TTC549 (cell line): ENCODE data around the gene PER3.
A peak's percentile ranks its signal among the peaks of the same experiment; 100 is the strongest.
"Not testable (repeated sequence)": the region's sequence is repeated elsewhere in the genome, so short reads cannot be mapped to it uniquely, and the experiment has no call there.

ENCODE experiments used
- FAIRE-seq: peaks from 2 replicates; lab custom pipeline; 2012; peaks lifted over from hg19 to GRCh38; lab: Jason Lieb, UNC

The PER3 gene

DNA sequence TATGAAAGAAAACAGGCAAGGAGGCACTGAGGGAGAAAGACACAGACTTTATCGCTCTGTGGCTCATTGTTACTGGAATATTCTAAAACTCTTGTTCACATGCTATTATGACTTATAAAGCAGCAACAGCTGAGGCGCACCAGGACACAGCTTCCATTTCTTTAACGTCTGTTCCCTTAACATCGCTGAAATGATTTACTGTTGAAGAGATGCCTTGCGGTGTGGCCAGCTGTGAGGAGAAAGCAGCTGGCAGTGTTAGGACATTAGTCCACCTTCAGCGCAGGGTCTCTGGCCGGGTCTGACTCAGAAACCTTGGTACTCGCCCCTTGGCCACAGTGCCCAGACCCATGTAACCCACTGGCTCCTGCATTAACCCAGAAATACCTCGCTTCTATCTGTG lies 3.1 kb upstream of the PER3 start:
- FAIRE-seq, result no peak

DNA sequence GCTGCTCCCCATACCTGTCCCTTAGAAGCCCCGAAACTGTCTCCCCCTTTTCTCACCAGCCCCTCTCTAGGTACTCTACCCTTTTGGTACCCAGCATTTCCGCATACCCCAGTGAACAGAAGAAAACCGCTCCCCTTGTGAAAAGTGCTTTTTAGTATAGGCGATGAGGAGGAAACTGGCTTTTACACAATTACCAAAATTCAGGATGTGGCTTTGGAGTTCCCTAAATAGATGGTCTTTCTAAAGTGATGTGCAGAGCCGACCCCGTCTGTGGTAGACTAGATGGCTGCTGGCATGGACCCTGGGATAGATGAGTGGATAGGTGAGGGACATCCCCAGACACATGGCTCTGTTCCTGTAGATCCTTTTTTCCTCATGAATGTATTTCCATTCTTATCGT lies 2.6 kb upstream of the PER3 start:
- no peak for FAIRE-seq

DNA sequence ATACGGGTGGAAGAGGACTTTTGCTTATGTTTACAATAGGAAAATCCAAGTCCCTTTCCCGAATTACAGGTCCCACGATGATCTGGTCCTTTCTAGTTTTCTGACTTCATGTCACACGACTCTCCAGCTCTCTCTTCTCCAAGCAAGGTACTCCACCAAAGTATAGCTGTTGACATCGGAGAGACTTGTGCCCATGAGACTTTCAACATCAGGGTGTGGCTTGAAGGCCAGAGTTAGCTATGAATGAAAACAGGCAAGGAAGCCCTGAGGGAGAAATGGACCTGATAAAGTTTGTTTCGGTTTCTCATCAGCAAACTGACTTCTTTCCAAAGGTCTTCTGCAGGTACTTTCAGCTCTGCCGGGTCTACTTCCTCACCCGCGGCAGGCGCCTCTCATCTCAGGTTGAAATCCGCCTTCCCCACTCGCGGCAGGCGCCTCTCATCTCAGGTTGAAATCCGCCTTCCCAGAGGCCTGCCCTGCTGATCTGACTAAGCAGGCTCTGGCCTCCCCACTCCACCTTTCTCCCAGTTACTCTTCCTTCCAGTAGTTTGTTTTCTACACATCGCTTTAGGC lies 2.1 kb upstream of the PER3 start:
- FAIRE-seq, result no peak

DNA sequence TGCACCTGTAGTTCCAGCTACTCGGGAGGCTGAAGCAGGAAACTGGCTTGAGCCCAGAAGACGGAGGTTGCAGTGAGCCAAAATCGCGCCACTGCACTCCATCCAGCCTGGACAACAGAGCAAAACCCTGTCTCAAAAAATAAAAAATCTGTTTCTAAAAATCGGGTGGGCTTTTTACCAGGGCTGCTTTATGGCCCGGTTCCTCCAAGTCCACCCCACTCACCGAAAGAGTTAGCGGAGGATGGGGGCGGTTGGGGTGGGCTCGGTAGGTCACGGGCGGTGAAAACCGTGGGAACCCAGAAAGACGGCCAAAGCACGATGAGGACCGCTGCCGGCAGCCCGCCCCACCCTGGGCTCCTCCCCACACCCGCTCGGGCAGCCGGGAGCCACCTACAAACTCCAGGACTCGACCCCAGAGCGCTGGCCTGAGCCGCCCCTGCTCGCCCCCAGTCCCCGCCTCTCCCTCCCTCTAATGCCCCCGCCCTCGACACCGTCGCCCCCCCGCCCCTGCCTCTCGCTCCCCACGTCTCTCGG lies 846 bp upstream of the PER3 start:
- no peak for FAIRE-seq

DNA sequence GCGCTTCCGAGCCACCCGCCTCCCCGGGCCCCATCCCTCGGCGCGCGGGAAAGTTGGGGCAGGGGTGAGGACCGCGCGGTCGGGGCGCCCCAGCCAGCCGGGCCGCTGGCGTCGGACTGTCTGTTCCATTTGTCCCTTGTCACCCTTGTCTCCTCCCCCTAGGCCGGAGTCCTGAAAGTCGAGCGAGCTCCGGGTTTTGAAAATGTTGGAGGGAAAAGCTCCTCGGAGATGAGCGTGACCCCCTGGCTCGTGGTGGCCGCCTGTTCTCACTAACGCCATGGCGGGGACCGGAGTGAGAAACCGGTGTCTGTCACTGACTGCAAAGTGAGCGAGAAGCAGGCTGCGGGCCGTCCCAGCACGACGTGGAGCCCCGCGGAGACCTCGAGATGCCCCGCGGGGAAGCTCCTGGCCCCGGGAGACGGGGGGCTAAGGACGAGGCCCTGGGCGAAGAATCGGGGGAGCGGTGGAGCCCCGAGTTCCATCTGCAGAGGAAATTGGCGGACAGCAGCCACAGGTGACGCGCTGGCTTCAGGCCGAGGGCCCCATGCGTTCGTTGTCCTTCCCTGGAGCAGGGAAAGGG lies 491 bp downstream of the PER3 start:
- no peak for FAIRE-seq

DNA sequence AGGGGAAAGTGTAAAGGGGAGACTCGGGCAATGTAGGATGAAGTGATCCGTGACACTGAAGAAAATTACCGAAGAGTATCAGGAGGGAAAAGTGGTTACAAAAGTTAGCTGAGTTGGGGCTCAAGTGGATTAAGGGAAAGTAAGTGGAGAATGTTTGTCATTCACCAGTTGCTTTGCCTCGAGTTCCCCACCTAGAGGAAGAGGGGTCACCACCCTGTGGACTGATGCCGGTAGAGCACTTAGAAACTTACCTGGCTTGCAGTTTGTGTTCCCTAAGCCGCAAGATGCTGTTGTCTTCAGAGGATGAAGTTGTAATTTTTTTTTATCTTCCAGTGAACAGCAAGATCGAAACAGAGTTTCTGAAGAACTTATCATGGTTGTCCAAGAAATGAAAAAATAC lies 1.0 kb downstream of the PER3 start:
- no peak for FAIRE-seq

DNA sequence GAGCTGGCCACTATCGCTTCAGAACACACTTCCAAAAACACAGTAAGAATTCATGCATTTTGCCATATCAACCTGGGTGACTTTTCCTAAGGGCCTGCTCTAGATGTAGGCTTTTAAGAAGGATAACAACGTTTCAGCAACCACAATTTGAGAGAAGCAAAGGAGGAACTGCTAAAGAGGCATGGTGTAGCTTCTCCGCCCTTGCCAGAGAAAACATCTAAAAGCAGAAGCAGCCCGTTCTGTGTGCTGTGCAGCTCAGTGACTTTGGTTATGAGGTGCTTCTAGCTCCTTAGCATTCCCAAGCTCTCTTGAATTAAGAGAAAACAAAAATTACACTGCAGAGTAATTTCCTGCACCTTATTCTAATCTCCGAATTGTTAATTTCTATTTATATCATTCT lies 2.7 kb downstream of the PER3 start:
- FAIRE-seq, result no peak

DNA sequence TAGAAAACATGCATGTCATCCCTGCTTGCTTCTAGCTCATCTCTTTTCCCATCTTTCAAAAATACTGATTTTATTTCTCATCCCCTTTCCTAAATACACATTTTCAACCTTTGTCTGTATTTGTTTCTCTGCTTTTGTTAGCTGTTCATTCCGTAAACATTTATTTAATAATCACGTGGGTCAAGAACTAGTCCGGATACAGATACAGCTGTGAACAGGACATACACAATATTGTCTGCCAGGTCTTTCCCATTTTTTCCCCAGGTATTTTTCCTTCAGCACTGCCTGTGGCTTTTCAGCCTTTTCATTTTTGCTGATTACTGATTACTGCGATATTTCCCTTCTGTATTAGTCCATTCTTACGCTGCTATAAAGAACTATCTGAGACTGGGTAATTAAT lies 5.7 kb downstream of the PER3 start:
- no peak for FAIRE-seq

DNA sequence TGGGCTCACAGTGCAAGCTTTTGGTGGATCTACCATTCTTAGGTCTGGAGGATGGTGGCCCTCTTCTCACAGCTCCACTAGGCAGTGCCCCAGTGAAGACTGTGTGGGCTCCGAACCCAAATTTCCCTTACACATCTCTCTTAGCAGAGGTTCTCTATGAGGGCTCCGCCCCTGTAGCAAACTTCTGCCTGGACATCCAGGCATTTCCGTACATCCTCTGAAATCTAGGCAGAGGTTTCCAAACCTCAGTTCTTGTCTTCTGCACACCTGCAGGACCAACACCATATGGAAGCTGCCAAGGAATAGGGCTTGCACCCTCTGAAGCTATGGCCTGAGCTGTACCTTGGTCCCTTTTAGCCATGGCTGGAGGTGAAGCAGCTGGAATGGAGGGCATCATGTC lies 6.9 kb downstream of the PER3 start:
- FAIRE-seq, result not testable (repeated sequence)

DNA sequence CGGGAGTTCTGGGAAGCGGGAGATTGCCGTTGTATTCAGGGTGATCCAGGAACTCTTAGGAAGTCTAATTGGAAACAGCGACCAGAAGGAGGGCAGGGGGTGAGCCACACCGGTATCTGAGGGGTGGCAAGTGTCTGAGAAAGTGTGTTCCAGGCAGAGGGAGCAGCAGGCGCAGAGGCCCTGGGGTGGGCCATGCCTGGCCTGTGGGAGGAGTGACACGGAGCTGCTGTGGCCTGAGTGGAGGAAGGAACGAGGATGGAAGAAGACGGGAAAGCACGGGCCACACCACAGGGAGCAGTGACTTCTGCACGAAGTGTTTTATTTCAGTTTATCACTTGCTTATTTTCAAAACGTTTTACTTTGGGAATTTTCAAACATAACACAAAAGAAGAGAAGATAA lies 11.3 kb downstream of the PER3 start:
- FAIRE-seq, result no peak

DNA sequence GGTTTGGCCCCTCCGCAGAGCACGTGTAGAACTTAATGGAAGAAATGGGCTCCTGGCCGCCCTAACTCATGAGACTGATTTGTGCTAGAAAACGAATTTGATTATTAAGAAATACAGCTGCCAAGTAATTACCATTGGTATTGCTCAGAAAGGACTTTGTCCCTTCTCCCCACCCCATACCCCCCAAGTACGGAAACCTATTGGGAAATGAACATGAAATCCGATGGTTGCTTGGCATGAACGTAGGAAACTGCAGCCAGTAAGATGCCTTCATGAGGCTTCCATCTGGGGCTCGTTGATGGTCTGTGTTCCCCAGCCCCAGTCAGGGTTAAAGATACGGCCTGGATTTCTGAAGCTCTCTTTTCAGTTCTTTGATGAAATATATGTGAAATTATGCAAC lies 21.4 kb downstream of the PER3 start:
- no peak for FAIRE-seq

DNA sequence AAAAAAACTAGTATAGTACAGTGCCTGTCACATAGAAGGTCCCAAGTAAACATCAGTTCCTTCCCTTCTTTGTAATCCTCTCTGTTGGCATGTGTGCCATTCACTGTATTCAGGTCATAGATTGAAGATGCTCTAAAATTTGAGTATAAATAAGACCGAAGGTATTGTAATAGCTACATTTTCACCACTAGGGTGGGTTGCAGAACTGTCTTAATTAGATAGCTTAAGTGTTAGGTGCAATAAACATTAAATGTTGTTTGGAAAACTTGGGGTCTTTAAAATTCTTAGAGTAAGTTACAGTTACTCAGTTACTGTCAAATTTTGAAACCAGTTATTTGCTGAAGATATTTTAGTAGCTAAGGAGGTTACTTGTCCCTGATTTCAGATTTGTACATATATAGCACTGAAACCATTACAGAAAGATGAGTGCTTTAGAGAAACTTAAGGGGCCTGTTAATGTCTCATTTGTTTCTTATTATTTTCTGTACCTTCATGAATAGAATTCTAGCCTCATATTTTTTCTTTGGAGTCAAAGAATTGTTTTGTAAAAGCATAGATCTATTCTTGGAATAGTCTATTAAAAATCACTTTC lies 24.3 kb downstream of the PER3 start:
- FAIRE-seq, result peak; percentile 42

DNA sequence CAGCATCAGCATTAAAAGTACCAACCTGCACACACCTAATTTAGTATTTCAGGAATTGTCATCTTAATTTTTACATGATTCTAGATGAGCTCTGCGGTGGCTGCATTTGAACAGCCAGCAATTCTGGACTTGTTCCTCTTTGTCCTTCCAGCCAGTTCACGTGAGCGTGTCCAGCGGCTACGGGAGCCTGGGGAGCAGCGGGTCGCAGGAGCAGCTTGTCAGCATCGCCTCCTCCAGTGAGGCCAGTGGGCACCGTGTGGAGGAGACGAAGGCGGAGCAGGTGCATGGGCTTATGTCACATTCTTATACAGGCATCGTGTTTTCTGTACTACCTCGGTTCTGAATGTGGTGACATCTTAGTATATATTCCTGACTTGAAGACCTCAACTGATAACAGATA lies 25.7 kb downstream of the PER3 start:
- FAIRE-seq, result no peak

DNA sequence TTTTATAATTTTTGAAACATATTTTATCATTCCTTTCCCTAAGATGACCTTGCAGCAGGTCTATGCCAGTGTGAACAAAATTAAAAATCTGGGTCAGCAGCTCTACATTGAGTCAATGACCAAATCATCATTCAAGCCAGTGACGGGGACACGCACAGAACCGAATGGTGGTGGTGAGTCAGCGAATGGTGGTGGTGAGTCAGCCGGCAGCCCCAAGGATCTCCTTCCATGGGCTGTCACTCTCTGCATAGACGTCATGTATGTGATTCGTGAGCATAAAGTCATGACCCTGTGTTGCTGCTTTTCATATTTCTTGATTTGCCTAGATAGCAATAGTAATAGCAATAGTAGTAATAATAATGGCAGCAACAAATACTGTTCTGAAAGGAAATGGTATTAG lies 26.3 kb downstream of the PER3 start:
- no peak for FAIRE-seq

DNA sequence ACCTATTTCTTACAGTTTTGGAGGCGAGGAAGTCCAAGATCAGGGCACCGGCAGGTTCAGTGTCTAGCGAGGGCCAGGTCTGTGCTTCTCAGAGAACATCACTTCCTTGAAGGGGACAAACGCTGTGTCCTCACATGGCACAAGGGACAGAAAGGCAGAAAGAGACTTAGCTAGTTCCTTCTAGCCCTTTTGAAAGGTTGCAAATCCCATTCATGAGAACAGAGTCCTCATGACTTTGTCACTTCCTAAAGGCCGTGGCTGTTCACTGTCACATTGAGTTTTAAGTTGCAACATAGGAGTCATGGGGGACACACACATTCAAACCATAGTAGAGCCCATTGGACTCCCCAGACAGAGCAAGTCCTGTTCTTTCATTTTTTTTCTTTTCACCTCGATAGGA lies 27.4 kb downstream of the PER3 start:
- FAIRE-seq, result no peak

DNA sequence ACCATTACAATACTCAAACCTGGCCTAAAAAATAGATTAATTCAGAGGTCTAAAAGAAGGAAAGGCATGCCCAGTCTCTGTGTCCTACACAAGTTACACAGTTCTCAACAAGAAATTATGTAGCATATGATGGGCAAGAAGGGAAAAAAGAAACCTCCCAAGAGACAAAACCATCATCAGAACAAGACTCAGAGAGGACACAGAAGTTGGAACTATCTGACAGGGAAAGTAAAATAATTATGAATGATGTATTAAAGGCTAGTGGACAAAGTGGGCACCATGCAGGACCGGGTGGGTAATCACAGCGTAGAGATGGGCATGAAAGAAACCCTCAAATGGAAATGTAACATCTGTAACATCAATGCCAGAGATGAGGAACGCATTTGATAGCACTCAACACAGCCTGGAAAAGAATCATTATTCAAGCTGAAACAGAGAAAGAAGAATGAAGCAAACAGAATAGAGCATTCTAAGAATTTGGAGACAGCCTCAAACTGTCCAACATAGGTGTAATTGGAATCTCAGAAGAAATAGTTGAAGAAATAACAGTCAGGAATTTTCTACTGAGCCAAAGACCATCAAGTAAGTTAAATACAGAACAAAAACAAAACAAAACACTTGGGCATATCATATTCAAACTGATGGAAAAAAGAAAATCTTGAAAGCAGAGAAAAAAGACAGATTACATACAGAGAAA lies 29.7 kb downstream of the PER3 start:
- FAIRE-seq, result no peak

DNA sequence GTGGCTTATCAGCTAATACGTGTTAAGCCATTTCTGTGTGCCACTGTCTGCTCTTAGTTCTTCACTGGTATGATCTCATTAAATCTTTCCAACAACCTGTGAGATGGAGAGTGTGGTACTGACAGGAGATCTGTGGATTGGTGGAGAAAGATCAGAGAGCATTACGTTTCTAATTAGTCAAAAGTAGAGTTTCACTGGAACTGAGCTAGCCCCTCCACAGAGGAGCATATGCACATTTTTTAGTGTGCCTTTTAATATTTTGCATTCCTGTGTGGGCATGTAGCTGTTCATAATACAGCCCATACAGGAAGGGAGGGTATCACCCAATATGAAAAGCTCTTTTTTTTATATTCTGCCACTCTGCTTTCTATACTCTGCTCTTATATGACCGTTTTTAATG lies 37.2 kb downstream of the PER3 start:
- FAIRE-seq, result no peak

DNA sequence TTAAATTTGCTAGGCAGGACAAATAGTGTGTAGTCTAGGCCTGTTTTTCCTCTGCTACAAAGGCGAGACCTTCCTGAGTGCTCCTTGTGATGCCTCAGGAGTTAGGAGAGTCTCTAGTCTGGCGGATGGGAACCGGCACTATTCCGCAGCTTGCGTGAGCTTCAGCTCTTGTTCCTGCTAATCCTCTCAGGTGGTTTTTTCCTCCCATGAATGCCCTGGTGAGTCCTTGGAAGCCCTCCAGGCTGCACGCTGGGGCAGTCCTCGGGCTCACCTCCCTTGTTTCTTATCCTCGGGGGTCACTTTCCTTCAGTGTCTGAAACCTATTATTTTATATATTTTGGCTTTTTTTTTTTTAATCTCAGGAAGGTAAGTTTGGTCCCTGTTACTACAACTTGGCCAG lies 40.6 kb downstream of the PER3 start:
- FAIRE-seq, result no peak

DNA sequence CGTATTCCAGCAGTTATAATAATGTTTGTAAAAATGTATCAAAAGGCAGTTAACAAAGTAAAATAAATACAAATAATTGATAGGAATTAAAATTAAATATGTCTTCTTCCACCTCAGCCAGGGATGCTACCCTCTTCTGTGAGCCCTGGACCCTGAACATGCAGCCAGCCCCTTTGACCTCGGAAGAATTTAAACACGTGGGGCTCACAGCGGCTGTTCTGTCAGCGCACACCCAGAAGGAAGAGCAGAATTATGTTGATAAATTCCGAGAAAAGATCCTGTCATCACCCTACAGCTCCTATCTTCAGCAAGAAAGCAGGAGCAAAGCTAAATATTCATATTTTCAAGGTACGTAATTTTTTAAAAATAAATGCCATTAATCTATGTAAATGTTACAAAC lies 42.3 kb downstream of the PER3 start:
- no peak for FAIRE-seq

DNA sequence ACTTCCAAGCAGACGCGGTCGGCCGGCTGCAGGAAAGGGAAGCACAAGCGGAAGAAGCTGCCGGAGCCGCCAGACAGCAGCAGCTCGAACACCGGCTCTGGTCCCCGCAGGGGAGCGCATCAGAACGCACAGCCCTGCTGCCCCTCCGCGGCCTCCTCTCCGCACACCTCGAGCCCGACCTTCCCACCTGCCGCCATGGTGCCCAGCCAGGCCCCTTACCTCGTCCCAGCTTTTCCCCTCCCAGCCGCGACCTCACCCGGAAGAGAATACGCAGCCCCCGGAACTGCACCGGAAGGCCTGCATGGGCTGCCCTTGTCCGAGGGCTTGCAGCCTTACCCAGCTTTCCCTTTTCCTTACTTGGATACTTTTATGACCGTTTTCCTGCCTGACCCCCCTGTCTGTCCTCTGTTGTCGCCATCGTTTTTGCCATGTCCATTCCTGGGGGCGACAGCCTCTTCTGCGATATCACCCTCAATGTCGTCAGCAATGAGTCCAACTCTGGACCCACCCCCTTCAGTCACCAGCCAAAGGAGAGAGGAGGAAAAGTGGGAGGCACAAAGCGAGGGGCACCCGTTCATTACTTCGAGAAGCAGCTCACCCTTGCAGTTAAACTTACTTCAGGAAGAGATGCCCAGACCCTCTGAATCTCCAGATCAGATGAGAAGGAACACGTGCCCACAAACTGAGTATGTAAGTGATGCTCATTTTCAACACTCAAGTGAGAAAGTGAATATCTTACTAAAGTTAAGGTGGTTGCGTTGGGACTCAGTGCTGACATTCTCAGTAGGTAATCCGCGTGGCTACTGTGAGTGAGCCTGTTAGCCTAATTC lies 43.2 kb downstream of the PER3 start:
- FAIRE-seq, result no peak

DNA sequence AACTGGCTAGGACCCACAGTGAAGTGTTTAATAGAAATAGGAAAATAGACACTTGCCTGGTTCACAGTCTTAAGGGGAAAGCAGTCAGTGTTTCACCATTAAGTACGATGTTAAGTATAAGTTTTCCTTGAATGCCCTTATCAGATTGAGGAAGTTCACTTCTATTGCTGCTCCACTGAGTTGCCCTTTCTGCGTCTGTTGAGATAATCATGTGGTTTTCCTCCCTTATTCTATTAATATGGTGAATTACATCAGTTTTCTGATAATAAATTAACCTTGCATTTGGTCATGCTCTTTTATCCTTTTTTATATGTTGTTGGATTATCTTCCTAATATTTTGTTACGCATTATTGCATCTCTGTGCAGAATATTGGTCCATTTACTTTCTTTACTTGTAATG lies 47.4 kb downstream of the PER3 start:
- no peak for FAIRE-seq

DNA sequence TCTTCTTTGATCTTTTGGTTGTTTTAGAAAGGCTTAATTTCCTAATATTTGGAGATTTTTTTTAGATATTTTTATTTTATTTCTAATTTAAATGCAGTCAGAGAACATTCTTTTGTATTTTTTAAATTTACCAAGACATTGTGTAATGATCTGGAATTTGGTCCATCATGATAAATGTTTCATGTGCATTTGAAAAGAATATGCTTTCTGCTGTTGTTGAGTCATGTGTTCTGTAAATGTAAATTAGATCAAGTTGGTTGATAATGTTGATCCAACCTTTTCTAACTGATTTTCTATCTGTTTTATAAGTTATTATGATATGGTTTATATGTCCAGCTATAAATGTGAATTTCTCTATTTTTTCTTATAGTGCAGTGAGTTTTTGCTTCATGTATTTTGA lies 48.9 kb downstream of the PER3 start:
- no peak for FAIRE-seq

DNA sequence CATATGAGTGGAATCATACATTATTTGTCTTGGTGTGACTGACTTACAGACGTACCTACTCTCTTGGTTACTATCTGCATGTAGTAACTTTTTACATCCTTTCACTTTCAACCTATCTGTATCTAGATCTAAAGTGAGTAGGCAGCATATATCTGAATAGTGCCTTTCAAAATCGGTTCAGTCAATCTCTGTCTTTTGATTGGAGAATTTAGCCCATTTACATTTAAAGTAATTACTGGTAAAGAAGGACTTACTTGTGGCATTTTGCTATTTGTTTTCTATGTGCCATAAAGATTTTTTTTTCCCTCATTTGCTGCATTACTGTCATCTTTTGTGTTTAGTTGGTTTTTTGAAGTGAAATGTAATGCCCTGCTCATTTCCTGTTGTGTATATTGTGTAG lies 54.6 kb downstream of the PER3 start:
- no peak for FAIRE-seq
